HG03439 (cell line): ENCODE measurements around the gene RXRB.
"Not testable (repeated sequence)": the region's sequence is repeated elsewhere in the genome, so short reads cannot be mapped to it uniquely, and the experiment has no call there.

Source experiments
- ATAC-seq: cut with Tn5 transposase; IDR thresholded peaks from one replicate; pipeline ENCODE4 v1.9.1; 2021; ENCODE audit warnings: mild to moderate bottlenecking, moderate library complexity; ENCODE audit not compliant: unreplicated experiment

RXRB gene

DNA sequence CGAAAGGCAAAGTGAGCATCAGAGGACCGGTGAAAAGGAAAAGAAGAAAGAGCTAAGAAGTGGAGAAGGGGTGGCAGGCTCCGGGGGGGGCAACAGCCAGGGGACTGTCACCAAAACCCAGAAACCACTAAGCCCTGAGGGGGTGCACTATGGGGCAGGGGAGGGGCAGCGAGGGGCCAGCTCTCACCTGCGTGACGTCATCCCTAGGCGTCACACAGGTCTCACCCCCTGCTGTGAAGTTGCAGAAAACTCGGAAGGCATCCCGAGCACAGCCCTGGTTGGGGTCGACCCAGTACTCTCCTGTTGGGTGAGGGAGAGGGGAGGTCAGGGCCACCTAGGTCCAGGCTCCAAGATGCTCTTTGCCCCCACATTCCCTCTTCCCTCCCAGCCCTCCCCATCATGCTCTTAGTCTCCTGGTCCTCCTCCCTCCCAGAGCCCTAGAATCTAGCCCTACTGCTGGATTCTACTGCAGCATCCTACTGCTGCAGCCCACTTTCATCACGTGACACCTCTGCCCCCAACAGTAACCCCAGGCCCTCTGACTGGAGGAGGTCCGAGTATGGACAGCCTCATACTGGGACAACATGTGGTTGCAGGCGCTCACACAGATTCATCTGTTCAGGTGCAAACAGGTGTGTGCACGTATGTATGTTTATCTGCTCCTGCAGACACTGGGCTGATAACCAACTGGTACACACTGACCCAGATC, 35.6 kb downstream of the RXRB start:
- no peak for ATAC-seq

DNA sequence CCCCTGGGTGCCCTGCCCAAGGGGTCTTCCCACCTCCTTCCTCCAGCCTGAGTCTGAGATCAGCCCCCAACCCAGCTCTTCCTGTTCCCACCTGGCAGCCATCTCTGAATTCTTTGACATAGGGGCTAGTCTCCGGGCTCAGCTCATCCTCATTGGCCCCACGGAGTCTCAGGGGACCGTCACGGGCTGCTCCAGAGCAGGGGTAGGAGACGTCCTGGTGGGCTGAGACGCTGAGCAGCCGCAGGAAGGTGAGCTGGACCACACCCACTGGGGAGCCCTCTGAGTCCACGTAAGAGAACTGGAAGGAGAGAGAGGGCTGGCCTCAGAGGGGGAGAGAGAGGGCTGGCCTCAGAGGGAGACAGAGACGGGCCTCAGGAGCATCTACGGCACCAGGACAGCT, 36.3 kb downstream of the RXRB start:
- ATAC-seq, result no peak

DNA sequence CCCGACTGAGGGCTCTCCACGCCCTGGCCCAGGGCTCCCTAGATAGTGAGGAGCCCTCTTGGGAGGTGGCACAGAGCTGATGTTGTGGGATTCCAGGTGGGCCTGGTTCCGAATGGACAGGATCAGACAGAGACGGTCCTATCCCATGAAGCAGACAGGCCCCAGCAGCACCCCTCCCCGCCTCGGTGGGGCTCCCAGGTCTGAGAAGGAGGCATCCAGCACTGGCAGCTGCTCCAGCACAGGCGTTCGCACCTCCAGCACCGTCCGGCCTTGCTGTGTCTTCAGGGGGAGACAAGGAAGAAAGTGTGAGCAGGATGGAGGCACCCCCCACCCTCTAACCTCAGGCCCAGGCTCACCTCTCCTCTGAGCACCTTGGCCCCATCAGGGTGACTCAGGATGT, 36.9 kb downstream of the RXRB start:
- ATAC-seq, result no peak

DNA sequence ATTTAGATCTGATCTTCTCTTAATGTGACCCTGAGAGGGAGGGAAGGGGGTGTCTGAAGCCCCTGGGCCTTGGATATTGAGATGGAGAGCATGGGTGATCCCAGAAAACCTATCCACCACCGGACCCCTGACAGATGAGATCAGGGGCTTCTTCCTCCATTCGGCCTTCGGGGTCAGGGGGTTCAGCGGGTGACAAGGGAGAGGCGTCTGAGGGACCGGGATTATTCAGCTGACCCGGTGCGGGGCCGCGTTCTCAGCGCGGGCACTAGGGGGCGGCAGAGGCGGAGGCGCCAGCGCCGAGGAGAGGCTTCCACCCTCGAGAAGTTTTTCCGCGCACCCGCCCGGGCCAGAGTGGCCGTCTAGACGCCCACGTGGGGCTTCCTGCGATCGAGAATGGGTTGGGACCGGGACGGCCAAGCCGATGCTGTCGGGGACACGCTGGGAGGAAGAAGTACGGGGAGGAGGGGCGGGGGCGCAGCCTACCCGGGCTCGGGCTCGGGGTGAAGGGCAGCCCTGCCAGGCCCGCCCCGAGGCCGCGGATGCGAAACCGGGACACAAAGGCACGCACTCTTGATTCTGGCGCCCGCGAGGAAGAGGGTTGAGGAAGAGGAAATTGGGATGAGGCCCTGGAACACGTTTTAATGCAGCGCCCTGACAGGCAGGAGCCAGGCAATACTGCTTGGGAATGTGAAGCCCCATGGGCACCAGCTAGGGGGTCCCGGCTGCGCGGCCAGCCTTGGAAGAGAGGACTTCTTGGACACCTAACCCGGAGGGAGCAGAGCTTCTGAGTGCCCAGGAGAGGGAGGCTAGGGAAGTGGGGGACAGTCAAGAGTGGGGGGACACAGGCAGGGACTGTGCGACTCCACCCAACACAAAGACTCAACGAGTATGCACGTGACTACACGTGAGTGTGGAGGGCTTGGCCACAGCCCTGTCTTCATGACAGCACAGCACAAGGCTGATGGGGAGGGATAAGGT, 38.8 kb downstream of the RXRB start:
- peak; percentile 85 for ATAC-seq

DNA sequence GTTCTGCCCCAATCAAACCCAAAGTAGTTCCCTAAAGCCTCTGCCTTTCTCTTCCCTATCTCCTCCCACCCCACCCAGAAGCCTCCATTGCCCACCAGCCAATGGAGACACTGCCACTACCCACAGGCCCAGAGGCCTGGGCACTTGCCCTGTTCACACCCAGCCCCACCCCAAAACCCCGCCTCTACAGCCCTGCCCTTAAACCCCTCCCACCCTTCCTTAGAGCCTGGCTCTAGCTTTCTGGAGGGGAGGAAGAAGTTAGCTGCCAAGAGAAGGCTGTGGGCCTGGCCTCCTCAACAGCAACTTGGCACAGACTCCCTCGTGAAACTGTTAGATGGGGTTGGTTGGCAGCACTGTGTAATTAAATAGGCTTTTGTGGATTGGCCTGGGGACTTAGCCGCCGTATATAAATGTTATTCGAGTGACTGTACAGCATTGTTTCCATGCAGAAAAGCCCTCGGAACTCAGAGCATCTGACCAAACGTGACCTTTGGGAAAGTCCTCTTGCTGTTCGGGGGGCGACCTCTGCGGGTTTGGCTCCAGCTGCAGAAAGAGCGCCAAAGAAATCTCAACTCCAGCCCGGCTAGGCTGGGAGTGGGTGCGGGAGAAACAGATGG, 39.6 kb downstream of the RXRB start:
- no peak for ATAC-seq

DNA sequence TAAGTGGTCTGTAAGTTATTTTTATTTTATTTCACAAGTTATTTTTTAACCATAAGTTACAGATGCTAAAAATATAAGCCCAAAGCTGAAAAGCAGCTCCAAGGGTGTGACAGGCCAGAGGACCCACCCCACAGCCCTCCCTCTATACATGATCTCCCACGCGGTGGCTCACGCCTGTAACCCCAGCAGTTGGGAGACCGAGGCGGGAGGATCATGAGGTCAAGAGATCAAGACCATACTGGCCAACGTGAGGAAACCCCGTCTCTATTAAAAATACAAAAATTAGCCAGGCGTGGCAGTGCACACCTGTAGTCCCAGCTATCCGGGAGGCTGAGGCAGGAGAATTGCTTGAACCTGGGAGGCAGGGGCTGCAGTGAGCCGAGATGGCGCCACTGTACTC, 40.4 kb downstream of the RXRB start:
- ATAC-seq, result no peak

DNA sequence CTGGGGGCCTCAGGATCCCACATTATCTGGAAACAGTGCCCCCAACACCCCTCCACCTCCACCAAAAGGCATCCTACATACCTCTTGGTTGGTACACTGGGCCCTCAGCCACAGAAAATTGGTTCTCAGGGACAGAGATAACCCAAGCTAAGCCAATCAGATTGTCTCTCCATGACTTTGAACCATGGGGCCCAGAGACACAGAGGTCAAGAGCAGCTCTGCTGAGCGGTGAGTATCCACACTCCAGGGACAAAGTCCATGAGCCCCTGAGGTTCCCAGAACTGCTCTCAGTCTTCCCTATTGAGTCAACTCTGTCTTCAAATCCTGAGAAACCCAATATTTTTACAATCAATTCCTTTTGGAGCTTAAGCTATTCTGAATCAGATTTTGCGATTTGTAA, 43.5 kb downstream of the RXRB start:
- ATAC-seq, result no peak

DNA sequence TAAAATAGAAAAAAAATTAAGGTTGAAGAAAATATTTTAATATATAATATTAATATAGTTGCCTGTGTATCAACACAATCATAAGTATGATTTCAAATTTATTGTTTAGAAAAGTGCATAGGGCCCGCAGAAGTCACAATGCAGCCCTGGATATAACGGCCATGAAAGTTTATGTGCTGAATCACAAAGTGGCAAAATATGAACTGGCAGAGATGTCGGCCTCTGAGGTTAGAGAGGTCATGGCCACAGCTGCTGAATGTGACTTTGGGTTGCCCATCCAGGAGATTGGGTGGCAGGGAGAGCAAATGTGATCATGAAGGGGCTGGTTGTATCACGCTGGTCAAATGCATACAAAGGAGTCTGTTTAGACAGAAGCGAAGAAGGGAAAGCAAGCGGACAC, 43.9 kb downstream of the RXRB start:
- ATAC-seq, result no peak

DNA sequence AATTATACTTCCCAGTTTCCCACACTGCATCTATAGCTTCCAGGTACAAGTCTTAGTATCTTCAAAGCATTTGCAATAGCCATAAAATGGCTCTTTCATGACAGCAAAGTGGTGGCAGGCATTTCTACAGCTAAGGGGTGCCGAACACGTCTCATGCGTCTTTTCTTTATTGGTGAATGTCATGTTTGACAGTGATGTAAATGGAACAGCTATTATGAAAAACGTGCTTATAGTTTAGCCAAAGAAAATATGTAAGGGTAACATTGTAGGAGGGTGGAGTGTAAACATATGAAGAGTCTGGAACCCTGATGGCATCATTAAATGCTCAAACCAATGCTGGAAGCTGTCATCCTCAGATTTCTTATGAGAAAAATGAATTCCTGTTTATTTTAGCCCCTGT, 46.1 kb downstream of the RXRB start:
- ATAC-seq, result no peak

DNA sequence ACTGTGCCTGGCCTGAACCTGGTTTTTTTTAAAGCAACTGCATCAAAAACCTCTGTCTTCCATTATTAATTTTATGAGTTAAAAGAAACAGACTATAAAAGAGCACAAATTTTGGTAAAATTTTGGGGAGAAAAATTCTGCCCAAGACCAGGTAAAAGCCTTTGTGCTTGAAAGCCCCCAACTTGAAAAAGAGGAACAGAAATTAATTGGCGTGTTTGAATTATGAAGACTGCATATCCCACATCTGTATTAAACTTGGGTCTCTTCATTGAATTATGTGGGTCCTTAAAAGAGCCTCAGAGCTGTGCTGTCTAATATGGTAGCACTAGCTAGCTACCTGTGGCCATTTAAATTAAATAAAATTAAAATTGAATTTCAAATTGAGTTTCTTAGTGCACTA, 49.4 kb downstream of the RXRB start:
- no peak for ATAC-seq

DNA sequence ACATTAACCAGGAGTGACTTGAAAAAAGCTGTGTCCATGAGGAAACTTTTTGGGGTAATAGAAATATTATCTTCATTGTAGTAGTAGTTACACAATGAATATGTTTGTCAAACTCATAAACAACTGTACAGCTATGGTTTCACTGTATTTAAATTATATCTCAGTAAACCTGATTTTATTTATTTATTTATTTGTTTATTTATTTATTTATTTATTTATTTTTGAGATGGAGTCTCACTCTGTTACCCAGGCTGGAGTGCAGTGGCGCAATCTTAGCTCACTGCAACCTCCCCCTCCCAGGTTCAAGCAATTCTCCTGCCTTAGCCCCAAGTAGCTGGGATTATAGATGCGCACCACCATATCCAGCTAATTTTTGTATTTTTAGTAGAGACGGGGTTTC, 49.9 kb downstream of the RXRB start:
- ATAC-seq, result not testable (repeated sequence)

DNA sequence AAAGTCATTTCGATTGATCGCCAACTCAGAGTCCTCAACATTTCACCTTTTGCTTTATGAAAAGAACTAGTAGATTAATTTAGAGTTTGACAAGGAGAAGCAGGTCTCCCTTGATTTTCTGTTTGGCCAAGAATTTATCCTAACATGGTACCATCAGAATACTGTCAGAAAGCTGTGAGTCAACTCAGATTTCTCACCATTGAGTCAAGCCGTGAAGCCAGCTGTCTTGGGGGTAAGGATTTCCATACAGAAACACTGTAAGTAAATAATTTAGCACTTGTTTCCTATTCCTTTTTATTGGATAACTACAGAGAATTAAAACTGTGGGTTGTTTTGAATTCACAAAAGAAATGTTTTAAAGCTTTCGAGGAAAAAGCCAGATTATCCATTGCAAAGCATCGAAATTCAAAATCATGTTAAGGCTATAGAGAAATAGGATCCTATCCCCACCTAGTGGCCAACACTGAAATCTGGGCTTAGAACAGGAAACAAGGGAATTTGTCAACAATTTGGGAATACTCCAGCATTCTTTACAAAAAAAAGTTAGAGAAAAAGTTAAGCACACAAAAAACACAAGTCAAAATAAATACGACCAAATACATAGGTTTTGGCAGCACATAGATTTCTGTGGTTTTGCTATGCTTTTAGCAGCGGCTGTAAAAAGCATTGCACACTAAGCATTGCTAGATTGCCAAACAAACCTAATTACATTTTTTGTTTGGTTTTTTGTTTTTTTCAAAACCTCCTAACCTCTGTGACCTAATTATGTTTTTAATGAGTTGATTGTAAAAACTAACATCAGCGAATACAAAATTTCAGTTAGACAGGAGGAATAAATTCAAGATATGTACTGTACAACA, 52.4 kb downstream of the RXRB start:
- no peak for ATAC-seq

DNA sequence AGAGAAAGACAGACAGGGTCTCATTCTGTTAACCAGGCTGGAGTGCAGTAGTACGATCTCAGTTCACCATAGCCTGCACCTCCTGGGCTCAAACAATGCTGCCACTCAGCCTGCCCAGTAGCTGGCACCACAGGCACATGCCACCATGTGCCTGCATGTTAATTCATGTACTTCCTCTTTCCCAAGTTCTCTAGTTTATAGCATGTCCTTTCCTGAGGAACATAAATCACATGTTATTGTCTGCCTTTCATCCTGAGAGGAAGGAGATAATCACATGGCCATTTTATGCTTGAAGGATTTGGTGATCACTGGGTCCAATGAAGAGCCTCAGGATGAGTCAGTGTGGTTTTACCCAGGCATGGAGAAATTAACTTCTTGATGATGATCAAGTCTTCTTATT, 56.1 kb downstream of the RXRB start:
- no peak for ATAC-seq
